Epithelial cell of esophagus (primary cell): ENCODE measurements around the gene PAXX.

ENCODE experiments used
- DNase-seq: peaks from one replicate; pipeline ENCODE4 v3.0.0; 2010; ENCODE audit warnings: low read depth
- H3K4me3 ChIP-seq: 2 replicates; pipeline ENCODE4 v1.5.1; 2011; ENCODE audit warnings: mild to moderate bottlenecking, low read length, control low read depth
- CTCF ChIP-seq: IDR thresholded peaks from 2 replicates; pipeline ENCODE4 v1.5.1; 2011; ENCODE audit warnings: low read depth, mild to moderate bottlenecking, low read length, control low read depth, inconsistent platforms; ENCODE audit not compliant: insufficient read depth; ENCODE audit errors: missing control alignments

Gene PAXX

GRCh38 chr9:137023583-137023991, 31.4 kb downstream of the PAXX start:
- no peak overlapping the region for H3K4me3 ChIP-seq
- TF ChIP-seq CTCF, result no peak

GRCh38 chr9:137025517-137025966, 33.3 kb downstream of the PAXX start:
- TF ChIP-seq CTCF, result no peak
- peak; percentile 68 for DNase-seq
- H3K4me3 ChIP-seq, result no peak overlapping the region

More at GRCh38 chr9:137023583-137023991, 31.4 kb downstream of the PAXX start:
- DNase-seq, result no peak

GRCh38 chr9:137026384-137026783, 34.2 kb downstream of the PAXX start:
- H3K4me3 ChIP-seq, result no peak overlapping the region
- DNase-seq, result no peak
- no peak for TF ChIP-seq CTCF

GRCh38 chr9:137026828-137027227, 34.6 kb downstream of the PAXX start:
- TF ChIP-seq CTCF, result no peak
- DNase-seq, result no peak
- no peak overlapping the region for H3K4me3 ChIP-seq

GRCh38 chr9:137027369-137028262, 35.4 kb downstream of the PAXX start, which contains the start of gene ABCA2:
Gene ABCA2, minus strand, starts transcription at chr9:137028237. Its CDS starts 97 bp downstream, at chr9:137028140.
- no peak for DNase-seq
- H3K4me3 ChIP-seq, result peak within 1 kb of the TSS; percentile 56
- TF ChIP-seq CTCF, result no peak

GRCh38 chr9:137028263-137029057, 36.2 kb downstream of the PAXX start:
- H3K4me3 ChIP-seq, result peak overlapping the region; percentile 56
- peak; percentile 67 for DNase-seq
- peak; percentile 63 for TF ChIP-seq CTCF
